Natural killer cell (primary cell): ENCODE measurements around the gene ASPHD2. TPM values are rescaled to one million over a fixed set of nuclear protein-coding genes. Genes with fewer than 3 reads are reported as not detected.
"Not testable (repeated sequence)": the region's sequence is repeated elsewhere in the genome, so short reads cannot be mapped to it uniquely, and the experiment has no call there.

Experiments used
- ATAC-seq, 3 donors: fragments of 150-1000 bp in 2 of 3; fragments of 200-7000 bp in 1 of 3; cut with Tn5 transposase; 1 replicate in 1 of 3; 2 replicates in 2 of 3; pipeline ENCODE4 v1.10.0; 2021; ENCODE audit warnings: mild to moderate bottlenecking in 2 of 3, moderate library complexity in 2 of 3
- DNase-seq, 2 donors: peaks; one replicate each; pipeline versions ENCODE4 v3.0.0 to v3.0.0-alpha.2; 2013 to 2021; ENCODE audit warnings: mixed read lengths in 1 of 2
- H3K27ac ChIP-seq: one replicate; pipeline ENCODE4 v1.5.1; 2013; ENCODE audit warnings: mild to moderate bottlenecking, low read length
- H3K27me3 ChIP-seq: one replicate; pipeline ENCODE4 v1.6.1; 2013; ENCODE audit warnings: low read length; ENCODE audit not compliant: control insufficient read depth, insufficient read depth
- H3K36me3 ChIP-seq: one replicate; pipeline ENCODE4 v1.6.1; 2013; ENCODE audit warnings: low read length; ENCODE audit not compliant: control insufficient read depth, insufficient read depth
- H3K4me1 ChIP-seq: one replicate; pipeline ENCODE4 v1.6.1; 2013; ENCODE audit warnings: low read length; ENCODE audit not compliant: control insufficient read depth, insufficient read depth
- H3K4me3 ChIP-seq: one replicate; pipeline ENCODE4 v1.5.1; 2013; ENCODE audit warnings: low read length
- H3K9me3 ChIP-seq: one replicate; pipeline ENCODE4 v1.6.1; 2013; ENCODE audit warnings: low read length; ENCODE audit not compliant: control insufficient read depth, insufficient read depth
- H3K27ac Mint-ChIP-seq, 2 donors: one replicate each; pipeline ENCODE4 v1.8.0; 2022; ENCODE audit warnings: mild to moderate bottlenecking in 2 of 2, mixed read lengths in 2 of 2, moderate library complexity in 1 of 2
- H3K27me3 Mint-ChIP-seq, 2 donors: one replicate each; pipeline ENCODE4 v1.8.0; 2022; ENCODE audit warnings: low read depth in 2 of 2, mixed read lengths in 2 of 2
- H3K36me3 Mint-ChIP-seq: one replicate; pipeline ENCODE4 v1.8.0; 2022; ENCODE audit warnings: mixed read lengths
- H3K4me1 Mint-ChIP-seq, 2 donors: one replicate each; pipeline ENCODE4 v1.8.0; 2022; ENCODE audit warnings: mixed read lengths in 2 of 2
- H3K4me3 Mint-ChIP-seq: one replicate; pipeline ENCODE4 v1.8.0; 2022; ENCODE audit warnings: mild to moderate bottlenecking, moderate library complexity, mixed read lengths
- H3K9me3 Mint-ChIP-seq, 2 donors: one replicate each; pipeline ENCODE4 v1.8.0; 2022; ENCODE audit warnings: mixed read lengths in 2 of 2
- WGBS: methylation state at CpG from one replicate; pipeline ENCODE4 v1.1.7; 2013; ENCODE audit warnings: missing lambda C conversion rate; ENCODE audit not compliant: insufficient coverage; 5-methylcytosine and 5-hydroxymethylcytosine counted together
- intact Hi-C: fragments of 100-400 bp; cut with micrococcal nuclease; formaldehyde crosslinking; loops from one replicate; pipeline ENCODE4 v1.14.2; 2022
- total RNA-seq, 4 donors: library from RNA; stranded (reverse); fragments of 120-200 nt in 1 of 4; gene quantifications; one replicate each; pipeline versions ENCODE4 v1.2.3 to v1.2.4, GENCODE V29; 2013 to 2022
- TF ChIP-seq, protein P1 (sequence below): fragments of 200-600 bp; IDR thresholded peaks from one replicate; pipeline ENCODE4 v1.8.0; 2022; ENCODE audit warnings: antibody characterized with exemption

Gene ASPHD2
- total RNA-seq, 3 donors from 2014 or later (not counting 1 experiment from before 2014, with no cell fraction given) = 1.6 to 3.0 (median 1.9) TPM

DNA sequence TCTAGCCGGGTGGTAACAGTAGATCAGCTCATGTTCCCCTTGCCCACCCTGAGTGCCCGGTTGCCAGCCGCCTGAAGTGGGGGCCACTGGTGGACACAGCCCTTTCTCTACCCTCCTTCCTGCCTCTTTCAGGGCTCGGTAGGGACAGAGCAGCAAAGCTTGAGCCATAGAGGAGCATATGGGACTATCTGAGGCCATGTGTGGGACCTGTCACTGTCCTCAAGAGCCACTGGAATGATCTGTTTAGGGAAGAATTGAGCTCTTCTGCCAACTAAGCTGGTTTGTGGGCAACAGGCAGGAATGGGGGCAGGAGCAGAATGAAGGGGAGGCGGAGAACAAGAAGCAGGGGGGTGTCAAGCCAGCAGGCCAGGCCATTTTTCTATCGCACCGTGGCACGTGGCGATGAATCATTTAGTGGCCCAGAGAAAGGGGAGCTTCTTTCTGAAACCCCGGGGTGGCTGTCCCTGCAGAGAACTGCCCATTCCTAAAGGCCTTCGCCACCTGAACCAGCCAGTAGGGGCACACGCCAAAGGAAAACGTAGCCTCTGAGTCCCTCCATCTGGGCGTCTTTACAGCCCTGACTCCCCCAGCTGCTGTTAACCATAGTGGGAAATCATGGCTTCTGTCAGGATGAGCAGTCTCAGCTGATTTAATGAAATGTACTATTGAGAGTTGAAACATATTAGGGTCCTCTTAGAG lies 8.8 kb downstream of the ASPHD2 start:
- TF ChIP-seq, protein P1, sequence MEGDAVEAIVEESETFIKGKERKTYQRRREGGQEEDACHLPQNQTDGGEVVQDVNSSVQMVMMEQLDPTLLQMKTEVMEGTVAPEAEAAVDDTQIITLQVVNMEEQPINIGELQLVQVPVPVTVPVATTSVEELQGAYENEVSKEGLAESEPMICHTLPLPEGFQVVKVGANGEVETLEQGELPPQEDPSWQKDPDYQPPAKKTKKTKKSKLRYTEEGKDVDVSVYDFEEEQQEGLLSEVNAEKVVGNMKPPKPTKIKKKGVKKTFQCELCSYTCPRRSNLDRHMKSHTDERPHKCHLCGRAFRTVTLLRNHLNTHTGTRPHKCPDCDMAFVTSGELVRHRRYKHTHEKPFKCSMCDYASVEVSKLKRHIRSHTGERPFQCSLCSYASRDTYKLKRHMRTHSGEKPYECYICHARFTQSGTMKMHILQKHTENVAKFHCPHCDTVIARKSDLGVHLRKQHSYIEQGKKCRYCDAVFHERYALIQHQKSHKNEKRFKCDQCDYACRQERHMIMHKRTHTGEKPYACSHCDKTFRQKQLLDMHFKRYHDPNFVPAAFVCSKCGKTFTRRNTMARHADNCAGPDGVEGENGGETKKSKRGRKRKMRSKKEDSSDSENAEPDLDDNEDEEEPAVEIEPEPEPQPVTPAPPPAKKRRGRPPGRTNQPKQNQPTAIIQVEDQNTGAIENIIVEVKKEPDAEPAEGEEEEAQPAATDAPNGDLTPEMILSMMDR = no peak
- intact Hi-C loops = no loop called here
- H3K27ac ChIP-seq = no peak overlapping the region
- peaks cover 13 to 18% of the 10 kb centered on the region in 2 donors for H3K4me1 Mint-ChIP-seq
- no peaks in the 10 kb centered on the region for H3K27me3 Mint-ChIP-seq
- ATAC-seq (no peak), DNase-seq (no peak)
- H3K9me3 Mint-ChIP-seq = no peaks in the 10 kb centered on the region
- H3K36me3 ChIP-seq = peaks cover 11% of the 10 kb centered on the region
- peaks cover 7% of the 10 kb centered on the region for H3K36me3 Mint-ChIP-seq
- H3K4me1 ChIP-seq = peaks cover 3% of the 10 kb centered on the region
- H3K4me3 ChIP-seq = no peak overlapping the region
- H3K4me3 Mint-ChIP-seq = no peak overlapping the region
- no peaks in the 10 kb centered on the region for H3K9me3 ChIP-seq
- no peaks in the 10 kb centered on the region for H3K27me3 ChIP-seq
- no peak overlapping the region for H3K27ac Mint-ChIP-seq
- 97% methylated on average over 14 of the region's 14 CpGs for WGBS

DNA sequence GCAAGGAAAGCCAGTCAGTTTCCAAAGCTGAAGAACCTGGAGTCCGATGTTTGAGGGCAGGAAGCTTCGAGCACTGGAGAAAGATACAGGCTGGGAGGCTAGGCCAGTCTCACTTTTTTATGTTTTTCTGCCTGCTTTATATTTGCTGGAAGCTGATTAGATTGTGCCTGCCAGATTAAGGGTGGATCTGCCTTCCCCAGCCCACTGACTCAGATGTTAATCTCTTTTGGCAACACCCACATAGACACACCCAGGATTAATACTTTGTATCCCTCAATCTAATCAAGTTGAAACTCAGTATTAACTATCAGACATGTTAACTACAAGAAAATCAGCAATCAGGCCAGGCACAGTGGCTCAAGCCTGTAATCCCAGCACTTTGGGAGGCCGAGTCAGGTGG lies 9.7 kb downstream of the ASPHD2 start:
- H3K36me3 ChIP-seq, H3K4me3 ChIP-seq, intact Hi-C loops, H3K4me3 Mint-ChIP-seq, H3K27ac ChIP-seq, H3K27me3 Mint-ChIP-seq, H3K27ac Mint-ChIP-seq, H3K4me1 ChIP-seq, H3K27me3 ChIP-seq, H3K9me3 ChIP-seq, H3K9me3 Mint-ChIP-seq, ATAC-seq, DNase-seq, H3K36me3 Mint-ChIP-seq: not testable (repeated sequence)
- peaks cover 13 to 18% of the 10 kb centered on the region in 2 donors for H3K4me1 Mint-ChIP-seq
- 99% methylated on average over 3 of the region's 3 CpGs for WGBS

GRCh38 chr22:26439559-26439958 lies 10.5 kb downstream of the ASPHD2 start:
- peaks cover 4% of the 10 kb centered on the region for H3K36me3 ChIP-seq
- H3K4me3 ChIP-seq = no peak overlapping the region
- no peak for ATAC-seq
- whole genome bisulfite sequencing = 95% methylated on average over 2 of the region's 3 CpGs
- TF ChIP-seq, protein P1 = no peak
- H3K27ac ChIP-seq = no peak overlapping the region
- no peaks in the 10 kb centered on the region for H3K27me3 ChIP-seq
- Mint-ChIP-seq H3K27me3 (no peaks in the 10 kb centered on the region), H3K4me1 (peaks cover 13 to 18% of the 10 kb centered on the region in 2 donors), H3K36me3 (peaks cover 7% of the 10 kb centered on the region), H3K9me3 (no peaks in the 10 kb centered on the region), H3K27ac (no peak overlapping the region), H3K4me3 (no peak overlapping the region)
- DNase-seq = no peak
- no peaks in the 10 kb centered on the region for H3K9me3 ChIP-seq
- peaks cover 3% of the 10 kb centered on the region for H3K4me1 ChIP-seq
- intact Hi-C loops = no loop called here

GRCh38 chr22:26442086-26442756 lies 13.2 kb downstream of the ASPHD2 start:
- ATAC-seq (no peak), DNase-seq (no peak)
- Histone ChIP-seq H3K9me3 (no peaks in the 10 kb centered on the region), H3K36me3 (peaks cover 2% of the 10 kb centered on the region), H3K27ac (no peak overlapping the region), H3K4me1 (no peaks in the 10 kb centered on the region), H3K4me3 (no peak overlapping the region), H3K27me3 (no peaks in the 10 kb centered on the region)
- TF ChIP-seq, protein P1 = no peak
- H3K36me3 Mint-ChIP-seq = no peaks in the 10 kb centered on the region
- no peak overlapping the region for H3K4me3 Mint-ChIP-seq
- no peaks in the 10 kb centered on the region for H3K9me3 Mint-ChIP-seq
- no peak overlapping the region for H3K27ac Mint-ChIP-seq
- intact Hi-C loops = no loop called here
- H3K27me3 Mint-ChIP-seq = no peaks in the 10 kb centered on the region
- H3K4me1 Mint-ChIP-seq = no peaks in the 10 kb centered on the region
- 84% methylated on average over 3 of the region's 4 CpGs for WGBS
